Left lung (tissue), 10 donors: ENCODE measurements around the gene USP48. TPM values are rescaled to one million over a fixed set of nuclear protein-coding genes. Genes with fewer than 3 reads are reported as not detected.
A peak's percentile ranks its signal among the peaks of the same experiment; 100 is the strongest.

ENCODE experiments used
- ATAC-seq: fragments of 200-7000 bp; cut with Tn5 transposase; one replicate; pipeline ENCODE4 v1.9.1; 2020; ENCODE audit warnings: moderate library complexity
- DNase-seq, 4 donors: peaks; one replicate each; pipeline ENCODE4 v3.0.0-alpha.2; 2013 to 2020
- H3K27ac ChIP-seq, 2 donors: fragments of 200-600 bp; sonication (generic) in 1 of 2; one replicate each; pipeline versions ENCODE4 v1.5.0 to v1.8.0; 2020 to 2021
- H3K27me3 ChIP-seq, 2 donors: fragments of 200-600 bp; sonication (generic) in 1 of 2; one replicate each; pipeline versions ENCODE4 v1.5.0 to v1.8.0; 2020 to 2021
- H3K36me3 ChIP-seq, 2 donors: fragments of 200-600 bp; sonication (generic) in 1 of 2; one replicate each; pipeline versions ENCODE4 v1.5.0 to v1.8.0; 2020 to 2021
- H3K4me1 ChIP-seq, 2 donors: fragments of 200-600 bp; one replicate each; pipeline ENCODE4 v1.8.0; 2021
- H3K4me3 ChIP-seq, 2 donors: fragments of 200-600 bp; sonication (generic) in 1 of 2; one replicate each; pipeline versions ENCODE4 v1.5.0 to v1.8.0; 2020 to 2021; ENCODE audit warnings: mild to moderate bottlenecking in 1 of 2
- H3K9me3 ChIP-seq, 2 donors: fragments of 200-600 bp; sonication (generic) in 1 of 2; one replicate each; pipeline versions ENCODE4 v1.5.0 to v1.8.0; 2020 to 2021
- CTCF ChIP-seq, 2 donors: fragments of 200-600 bp; sonication (generic) in 1 of 2; IDR thresholded peaks; one replicate each; pipeline versions ENCODE4 v1.5.0 to v1.8.0; 2021; ENCODE audit warnings: antibody characterized with exemption in 2 of 2
- intact Hi-C, 2 donors: fragments of 100-400 bp; cut with DNase I; formaldehyde crosslinking; loops; one replicate each; pipeline versions ENCODE4 v1.11.2 to v1.14.2; 2022
- polyA plus RNA-seq, 6 donors: library from polyadenylated mRNA; unstranded; fragments of 120-200 nt; gene quantifications; one replicate each; pipeline ENCODE4 v1.2.1, GENCODE V29; 2013; ENCODE audit not compliant: insufficient read length in 6 of 6
- total RNA-seq, 2 donors: library from RNA; stranded (reverse); fragmentation: NEBNext Ultra II Directional; extraction: Animal tissue kit (Norgen Biotek cat#: 25700); gene quantifications; one replicate each; pipeline ENCODE4 v1.2.1, GENCODE V29; 2021
- donor health status: DM: no; HTN: yes; CAD: no.
- donor health status: DM: no; HTN: no; CAD: no.

The USP48 gene
- total and polyA plus RNA-seq, 8 donors: 57.9 to 95.6 (median 80.9) TPM

DNA sequence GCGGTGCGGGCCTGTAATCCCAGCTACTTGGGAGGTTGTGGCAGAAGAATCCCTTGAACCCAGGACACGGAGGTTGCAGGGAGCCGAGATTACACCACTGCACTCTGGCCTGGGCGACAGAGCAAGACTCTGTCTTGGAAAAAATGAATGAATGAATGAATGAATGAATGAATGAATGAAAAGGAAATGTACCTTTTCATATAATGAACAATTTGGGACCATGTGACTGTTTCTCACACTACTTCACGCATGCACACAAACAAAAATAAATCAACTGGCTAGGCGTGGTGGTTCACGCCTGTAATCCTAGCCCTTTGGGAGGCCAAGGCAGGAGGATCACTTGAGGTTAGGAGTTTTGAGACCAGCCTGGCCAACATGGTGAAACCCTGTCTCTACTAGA lies 24.3 kb downstream of the USP48 start:
- intact Hi-C loops: no loop called here
- no peak for TF ChIP-seq CTCF (IDR thresholded peaks at IDR 0.05)
- ATAC-seq (no peak), DNase-seq (no peak)
- peaks cover 0 to 46% of the 10 kb centered on the region in 2 donors for H3K4me1 ChIP-seq
- no peaks in the 10 kb centered on the region for H3K9me3 ChIP-seq
- H3K4me3 ChIP-seq: no peak overlapping the region
- H3K27ac ChIP-seq: no peak overlapping the region
- H3K36me3 ChIP-seq: peaks cover 0 to 28% of the 10 kb centered on the region in 2 donors
- H3K27me3 ChIP-seq: no peaks in the 10 kb centered on the region

GRCh38 chr1:21756393-21757089 lies 26.4 kb downstream of the USP48 start:
- peak overlapping the region in 1 of 2 donors; percentile 34 for H3K27ac ChIP-seq
- DNase-seq: peak in 1 of 4 donors; percentile 43
- peak; percentile 89 for ATAC-seq

GRCh38 chr1:21755067-21755466 lies 27.9 kb downstream of the USP48 start:
- no peaks in the 10 kb centered on the region for H3K9me3 ChIP-seq
- no peak for DNase-seq
- no peak overlapping the region for H3K4me3 ChIP-seq
- intact Hi-C loops: no loop called here
- H3K27ac ChIP-seq: no peak overlapping the region
- H3K4me1 ChIP-seq: peaks cover 0 to 21% of the 10 kb centered on the region in 2 donors
- H3K36me3 ChIP-seq: peaks cover 0 to 64% of the 10 kb centered on the region in 2 donors
- no peaks in the 10 kb centered on the region for H3K27me3 ChIP-seq
- TF ChIP-seq CTCF (IDR thresholded peaks at IDR 0.05): no peak
- ATAC-seq: no peak

More at GRCh38 chr1:21756393-21757089, 26.4 kb downstream of the USP48 start:
- Histone ChIP-seq H3K4me3 (no peak overlapping the region), H3K36me3 (peaks cover 0 to 49% of the 10 kb centered on the region in 2 donors), H3K9me3 (no peaks in the 10 kb centered on the region), H3K27me3 (no peaks in the 10 kb centered on the region), H3K4me1 (peaks cover 0 to 35% of the 10 kb centered on the region in 2 donors)
- intact Hi-C loops: no loop called here
- no peak for TF ChIP-seq CTCF (IDR thresholded peaks at IDR 0.05)

DNA sequence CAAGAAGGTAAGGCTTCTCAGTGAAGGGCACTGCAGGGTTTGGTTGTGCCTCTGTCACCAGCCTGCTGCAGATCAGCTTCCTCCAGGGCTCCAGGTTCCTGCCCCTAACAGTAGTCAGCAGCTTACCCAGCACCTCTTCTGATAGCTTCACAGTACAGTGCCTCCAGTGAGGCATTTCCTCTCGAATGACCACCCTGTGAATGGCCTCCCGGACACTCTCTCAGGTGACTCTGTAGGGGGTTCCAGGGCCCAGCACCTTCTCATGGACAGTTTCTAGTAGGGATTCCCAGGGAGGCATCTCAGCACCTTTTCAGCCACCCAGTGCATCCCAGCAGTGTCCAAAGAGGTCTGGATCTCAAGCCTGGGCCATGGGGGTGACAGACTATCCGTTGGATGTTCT lies 28.4 kb downstream of the USP48 start:
- ATAC-seq (no peak), DNase-seq (no peak)
- Histone ChIP-seq H3K27me3 (no peaks in the 10 kb centered on the region), H3K9me3 (no peaks in the 10 kb centered on the region), H3K4me1 (peaks cover 0 to 20% of the 10 kb centered on the region in 2 donors), H3K27ac (no peak overlapping the region), H3K4me3 (no peak overlapping the region), H3K36me3 (peaks cover 0 to 68% of the 10 kb centered on the region in 2 donors)
- intact Hi-C loops: no loop called here
- TF ChIP-seq CTCF (IDR thresholded peaks at IDR 0.05): no peak

DNA sequence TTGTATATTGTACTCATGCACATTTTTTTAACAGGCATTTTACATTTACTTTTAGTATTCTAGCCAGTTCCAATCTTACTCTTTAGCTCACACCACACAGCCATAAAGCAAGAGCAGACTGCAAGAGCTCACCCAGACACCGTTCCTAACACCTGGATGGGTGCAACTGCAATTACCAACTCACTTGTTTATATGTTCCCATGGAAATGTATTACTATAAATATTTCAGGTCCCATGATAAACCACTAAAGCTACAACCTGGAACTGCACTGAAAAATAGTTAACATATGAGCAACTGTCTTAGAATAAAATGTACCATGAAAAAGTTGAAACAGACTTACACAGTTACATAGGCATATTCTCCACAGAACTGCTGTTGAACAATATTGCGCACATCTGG lies 30.8 kb downstream of the USP48 start:
- intact Hi-C loops: no loop called here
- Histone ChIP-seq H3K27ac (no peak overlapping the region), H3K27me3 (no peaks in the 10 kb centered on the region), H3K36me3 (peaks cover 0 to 90% of the 10 kb centered on the region in 2 donors), H3K4me3 (no peak overlapping the region), H3K9me3 (no peaks in the 10 kb centered on the region), H3K4me1 (peaks cover 0 to 10% of the 10 kb centered on the region in 2 donors)
- DNase-seq: no peak
- TF ChIP-seq CTCF (IDR thresholded peaks at IDR 0.05): no peak
- ATAC-seq: no peak
